Stimulated activated CD4-positive, alpha-beta T cell treated with anti-CD3 and anti-CD28 coated beads, Interleukin-4, amount 100 ng/mL, for 1 hour (primary cell): ENCODE results near the gene RRP1B.
"Not testable (repeated sequence)": the region's sequence is repeated elsewhere in the genome, so short reads cannot be mapped to it uniquely, and the experiment has no call there.

Experiments
- DNase-seq: peaks from one replicate; pipeline ENCODE4 v3.0.0-alpha.2; 2020

RRP1B gene

DNA sequence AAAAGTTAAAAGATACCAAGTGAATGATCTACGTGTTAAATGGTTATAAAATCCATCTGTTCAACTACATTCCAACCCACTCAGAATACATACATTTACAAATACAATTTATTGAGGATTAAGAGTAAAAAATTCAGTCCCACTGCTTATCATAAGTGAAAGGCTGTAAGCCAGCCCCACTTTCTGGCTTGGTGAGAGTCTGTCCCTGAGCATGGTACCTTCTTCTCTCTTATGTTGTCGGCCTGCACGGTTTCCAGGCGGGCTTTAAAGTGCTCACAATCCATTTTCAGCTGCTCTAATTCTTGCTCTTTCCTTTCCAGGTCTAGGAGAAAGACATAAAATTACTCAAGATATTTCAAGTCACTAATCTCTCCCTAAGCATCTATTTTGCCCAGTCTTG, 15.3 kb upstream of the RRP1B start:
- DNase-seq: no peak

- DNase-seq: no peak
These were observed 14.8 kb upstream of the RRP1B start for GRCh38 chr21:43644609-43645008.

- no peak for DNase-seq
These were observed 14.0 kb upstream of the RRP1B start for GRCh38 chr21:43645136-43645891.

DNA sequence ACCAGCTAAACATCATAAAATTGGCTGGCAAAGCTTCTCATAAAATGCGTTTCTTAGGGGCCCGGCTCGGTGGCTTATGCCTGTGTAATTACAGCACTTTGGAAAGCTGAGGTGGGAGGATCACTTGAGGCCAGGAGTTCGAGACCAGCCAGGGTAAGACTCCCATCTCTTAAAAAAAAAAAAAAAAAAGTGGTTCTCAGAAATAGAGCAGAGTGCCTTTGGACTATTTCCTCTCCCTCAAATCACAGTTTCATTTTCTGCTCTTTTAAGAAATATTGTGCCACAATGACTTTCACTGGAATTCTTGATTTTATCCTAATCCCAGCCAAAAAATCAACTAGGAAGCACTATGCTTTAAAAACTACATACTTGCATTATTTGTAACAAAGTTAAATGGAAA, 13.4 kb upstream of the RRP1B start:
- DNase-seq: no peak

DNA sequence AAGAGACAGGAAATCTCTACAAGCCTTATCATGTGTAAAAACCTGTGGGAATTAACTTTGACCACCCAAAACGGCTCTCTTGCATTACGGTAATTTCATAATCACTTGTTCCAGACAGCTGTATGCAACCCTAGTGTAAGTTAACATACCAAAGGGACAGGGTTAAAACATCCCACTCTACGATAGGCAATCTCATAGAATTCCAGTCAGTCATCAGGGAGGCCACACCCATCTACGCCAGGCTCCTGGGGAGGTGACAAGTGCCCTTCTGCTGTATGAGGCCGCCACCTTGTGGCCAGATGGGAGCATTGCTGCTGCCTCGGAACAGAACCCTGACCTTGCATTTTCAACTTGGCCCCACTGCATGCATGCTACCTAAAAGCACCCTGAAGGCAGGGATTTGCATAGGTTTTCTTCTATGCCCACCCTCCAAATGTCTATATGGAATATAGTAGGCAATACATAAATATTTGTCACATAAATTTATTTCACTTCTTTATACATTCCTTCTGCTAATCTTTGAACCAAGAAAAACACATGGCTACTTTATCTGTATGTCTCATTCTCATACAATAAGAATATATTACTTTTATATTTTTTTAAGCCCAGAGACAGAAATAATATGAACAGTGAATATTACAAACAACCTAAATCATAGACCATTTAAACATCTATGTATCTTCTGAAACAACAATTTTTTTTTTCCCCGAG, 12.7 kb upstream of the RRP1B start:
- DNase-seq: peak; percentile 83

GRCh38 chr21:43648171-43648570, 11.2 kb upstream of the RRP1B start:
- no peak for DNase-seq

DNA sequence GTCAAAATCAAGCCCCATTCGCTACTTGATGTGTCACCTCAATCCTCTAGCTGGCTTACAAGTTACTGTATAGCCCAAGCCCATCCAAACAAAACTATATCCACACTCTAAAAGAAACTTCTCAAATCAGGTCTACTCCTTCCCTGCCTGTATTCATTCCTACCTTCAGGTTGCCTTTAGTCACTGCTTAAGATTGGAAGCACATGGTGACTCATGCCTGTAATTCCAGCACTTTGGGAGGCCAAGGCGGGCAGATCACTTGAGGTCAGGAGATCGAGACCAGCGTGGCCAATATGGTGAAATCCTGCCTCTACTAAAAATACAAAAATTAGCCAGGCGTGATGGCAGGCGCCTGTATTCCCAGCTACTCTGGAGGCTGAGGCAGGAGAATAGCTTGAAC, 7.4 kb upstream of the RRP1B start:
- not testable (repeated sequence) for DNase-seq

DNA sequence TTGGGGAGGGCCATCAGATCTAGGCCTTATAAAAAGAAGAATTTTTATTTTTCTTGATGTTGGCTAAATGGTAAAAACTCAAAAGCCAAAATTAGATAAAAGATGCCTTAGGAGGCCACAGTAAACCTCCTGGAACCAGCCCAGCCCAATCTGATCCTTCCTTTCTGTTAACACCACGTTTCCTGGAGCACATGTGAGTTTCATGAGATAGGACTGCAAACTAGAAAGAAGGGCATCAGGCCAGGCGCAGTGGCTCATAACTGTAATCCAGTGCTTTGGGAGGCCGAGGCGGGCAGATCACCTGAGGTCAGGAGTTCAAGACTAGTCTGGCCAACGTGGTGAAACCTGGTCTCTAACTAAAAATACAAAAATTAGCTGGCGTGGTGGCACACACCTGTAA, 6.7 kb upstream of the RRP1B start:
- no peak for DNase-seq

GRCh38 chr21:43653626-43654025, 5.7 kb upstream of the RRP1B start:
- DNase-seq: no peak

DNA sequence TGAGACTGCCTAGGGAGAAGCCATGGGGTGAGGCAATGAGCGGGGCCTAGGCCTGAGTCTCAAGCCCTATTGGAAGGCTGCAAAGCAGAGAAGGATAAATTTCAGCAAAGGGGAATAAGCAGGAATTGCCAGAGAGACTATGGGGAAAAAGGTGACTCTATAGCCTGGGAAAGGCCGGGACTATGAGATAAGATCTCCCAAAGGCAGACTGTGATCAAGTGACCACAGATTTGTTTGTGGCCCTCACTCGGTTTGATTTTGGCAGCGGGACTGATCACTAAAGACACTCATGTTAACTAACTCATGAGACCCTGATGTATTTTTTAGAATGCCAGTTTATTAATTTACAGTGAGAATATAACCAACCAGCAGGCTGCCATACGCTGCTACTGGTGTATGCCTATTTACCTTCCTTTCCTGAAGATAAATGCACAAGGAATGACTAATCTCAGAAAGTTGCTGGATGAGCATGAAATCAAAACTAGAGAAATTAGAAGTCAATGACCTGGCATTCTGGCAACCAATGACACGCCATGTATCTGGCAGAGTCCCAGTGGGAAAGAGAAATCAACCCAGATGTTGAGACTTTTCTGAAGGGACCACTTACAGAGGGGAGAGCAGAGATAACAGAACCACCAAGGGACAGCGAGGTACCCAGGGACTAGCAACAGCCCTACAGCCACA, 4.4 kb upstream of the RRP1B start:
- no peak for DNase-seq

GRCh38 chr21:43657355-43658087, 1.8 kb upstream of the RRP1B start:
- no peak for DNase-seq

- no peak for DNase-seq
These were observed 1.1 kb upstream of the RRP1B start for GRCh38 chr21:43658088-43658741.

GRCh38 chr21:43658769-43659135, 608 bp upstream of the RRP1B start:
- DNase-seq: peak; percentile 7

DNA sequence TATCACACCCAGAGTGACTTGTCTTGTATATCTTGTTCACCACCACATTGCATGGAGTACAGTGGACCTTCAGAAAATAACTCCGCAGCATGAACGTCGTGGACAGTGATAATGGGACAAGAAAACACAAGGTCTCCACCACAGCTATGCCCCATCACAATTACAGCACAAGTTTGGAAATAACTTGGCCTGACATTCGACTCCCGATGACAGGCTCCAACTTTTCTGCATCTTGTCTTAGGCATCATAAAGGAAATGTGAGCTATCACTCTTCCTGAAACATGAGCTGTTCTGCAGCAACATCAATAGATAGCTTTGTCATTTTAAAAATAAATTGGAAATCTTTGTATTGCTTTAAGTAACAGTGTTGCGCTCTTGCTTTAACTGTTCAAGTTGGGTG, 2.9 kb downstream of the RRP1B start:
- DNase-seq: no peak

GRCh38 chr21:43663033-43663432, 3.7 kb downstream of the RRP1B start:
- DNase-seq: no peak

- DNase-seq: no peak
These were observed 5.0 kb downstream of the RRP1B start for GRCh38 chr21:43664358-43664757.

GRCh38 chr21:43665879-43666278, 6.5 kb downstream of the RRP1B start:
- no peak for DNase-seq

DNA sequence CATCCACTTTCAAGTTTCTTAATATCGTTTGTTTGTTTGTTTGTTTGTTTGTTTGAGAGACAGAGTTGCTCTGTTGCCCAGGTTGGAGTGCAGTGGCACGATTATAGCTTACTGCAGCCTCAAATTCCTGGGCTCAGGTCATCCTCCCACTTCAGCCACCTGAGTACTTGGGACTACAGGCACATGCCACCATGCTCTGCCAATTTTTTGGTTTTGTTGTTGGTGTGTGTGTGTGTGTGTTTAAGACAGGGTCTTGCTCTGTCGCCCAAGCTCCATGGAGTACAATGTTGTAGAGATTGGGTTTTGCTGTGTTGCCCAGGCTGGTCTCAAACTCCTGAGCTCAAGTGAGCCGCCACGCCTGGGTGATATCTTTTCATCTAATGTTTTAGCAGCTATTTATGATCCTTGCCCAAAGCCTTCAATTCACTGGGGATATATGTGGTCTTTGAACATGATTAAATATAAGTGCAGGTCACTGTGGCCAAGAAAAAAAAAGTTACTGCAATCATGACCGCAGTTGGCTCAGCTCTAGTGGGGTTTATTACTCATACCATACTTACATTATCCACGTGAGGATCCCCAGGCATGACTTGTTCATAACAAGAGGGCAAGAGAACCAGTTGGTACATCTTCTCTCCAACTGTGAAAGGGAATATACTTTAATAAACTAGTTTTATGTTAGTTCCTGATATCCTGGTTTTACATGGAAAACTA, 8.0 kb downstream of the RRP1B start:
- no peak for DNase-seq

DNA sequence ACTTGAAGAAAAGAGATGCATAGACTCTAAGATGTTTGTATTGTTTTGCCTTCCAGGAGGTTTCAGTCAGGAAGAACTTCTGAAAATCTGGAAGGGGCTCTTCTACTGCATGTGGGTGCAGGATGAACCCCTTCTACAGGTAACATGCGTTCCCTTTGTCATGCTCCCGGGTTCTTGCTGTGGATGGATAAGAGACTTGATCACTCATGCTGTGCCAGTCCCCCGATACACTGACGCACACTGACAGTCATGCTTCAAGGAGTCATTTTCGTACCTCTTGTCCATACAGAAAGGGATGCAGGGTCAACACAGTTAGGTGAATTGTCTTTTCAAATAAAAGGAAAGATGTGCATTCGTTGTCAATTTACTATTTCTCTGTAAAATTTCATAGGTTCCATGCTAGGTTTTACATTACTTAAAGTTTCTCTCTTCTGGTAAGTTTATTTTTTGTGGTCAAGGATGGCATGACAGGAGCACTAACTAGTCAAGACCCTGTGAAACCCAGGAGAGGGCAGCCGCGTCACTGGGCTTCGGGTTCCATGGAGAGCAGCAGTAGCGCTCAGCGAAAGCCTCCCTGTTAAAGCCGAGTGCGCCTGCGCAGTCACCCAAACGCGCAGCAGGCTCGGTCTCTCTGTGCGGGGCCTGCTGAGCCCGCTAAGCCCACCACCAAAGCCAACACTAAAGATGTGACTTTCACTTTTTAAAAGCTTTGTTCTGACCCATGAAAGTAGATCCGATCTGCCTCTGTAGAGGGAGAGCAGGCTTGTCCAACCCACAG, 10.7 kb downstream of the RRP1B start:
- DNase-seq: no peak

GRCh38 chr21:43675871-43676270, 16.5 kb downstream of the RRP1B start:
- DNase-seq: no peak

DNA sequence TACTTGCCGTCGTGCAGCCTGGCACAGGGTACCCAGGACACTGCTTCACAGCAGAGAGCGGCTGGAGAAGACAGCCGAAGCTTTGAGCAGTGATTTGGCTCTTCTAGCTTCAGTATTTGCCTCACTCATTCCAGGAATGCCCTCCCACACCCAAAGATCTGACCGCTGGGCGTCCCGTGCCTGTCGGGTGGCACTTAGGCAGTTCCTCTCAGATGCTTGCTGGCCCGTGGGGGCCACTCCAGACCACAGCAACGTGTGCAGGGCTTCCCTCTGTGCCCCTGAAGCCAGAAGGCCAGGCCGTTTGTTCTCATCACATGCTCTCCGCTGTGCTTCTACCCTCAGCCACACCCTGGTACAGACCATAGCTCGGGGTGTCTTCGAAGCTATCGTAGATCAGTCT, 17.0 kb downstream of the RRP1B start:
- DNase-seq: no peak
